ENCODE data around the gene TARS3. TPM values are rescaled to one million over a fixed set of nuclear protein-coding genes. Genes with fewer than 3 reads are reported as not detected.
"Not testable (repeated sequence)": the region's sequence is repeated elsewhere in the genome, so short reads cannot be mapped to it uniquely, and the experiment has no call there.

TARS3 gene
- total RNA-seq, 4 donors from 2014 or later, result 6.2 to 11.3 (median 9.6) TPM

DNA sequence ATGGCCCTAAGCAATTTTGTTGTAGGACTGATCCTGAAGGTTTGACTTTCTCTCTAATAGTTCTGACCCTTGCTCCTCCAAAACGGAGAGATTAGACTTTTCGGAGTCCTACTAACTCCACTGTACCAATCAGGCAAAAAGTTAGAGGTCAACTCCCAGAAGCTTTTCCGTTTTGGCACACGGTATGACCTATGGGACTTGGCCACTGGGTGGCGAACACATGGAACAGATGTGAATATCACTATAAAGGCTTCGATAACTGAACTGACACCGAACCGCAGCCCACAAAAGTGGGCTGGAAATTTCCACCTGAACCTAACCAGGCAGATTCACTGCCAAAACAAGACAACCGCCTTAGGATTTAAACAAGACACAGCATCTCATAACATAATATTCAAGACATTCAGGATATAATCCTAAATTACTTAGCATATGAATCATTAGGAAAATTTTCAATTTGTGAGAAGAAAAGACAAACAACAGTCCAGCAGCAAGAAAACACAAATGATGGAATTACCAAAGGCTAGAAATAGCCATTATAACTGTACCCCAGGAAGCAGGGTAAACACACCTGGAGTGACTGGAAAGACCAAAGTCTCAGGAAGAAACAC is 59.9 kb downstream of the TARS3 start:
- no peak for TF ChIP-seq POLR2A (IDR thresholded peaks at IDR 0.05)
- TF ChIP-seq, protein P1, sequence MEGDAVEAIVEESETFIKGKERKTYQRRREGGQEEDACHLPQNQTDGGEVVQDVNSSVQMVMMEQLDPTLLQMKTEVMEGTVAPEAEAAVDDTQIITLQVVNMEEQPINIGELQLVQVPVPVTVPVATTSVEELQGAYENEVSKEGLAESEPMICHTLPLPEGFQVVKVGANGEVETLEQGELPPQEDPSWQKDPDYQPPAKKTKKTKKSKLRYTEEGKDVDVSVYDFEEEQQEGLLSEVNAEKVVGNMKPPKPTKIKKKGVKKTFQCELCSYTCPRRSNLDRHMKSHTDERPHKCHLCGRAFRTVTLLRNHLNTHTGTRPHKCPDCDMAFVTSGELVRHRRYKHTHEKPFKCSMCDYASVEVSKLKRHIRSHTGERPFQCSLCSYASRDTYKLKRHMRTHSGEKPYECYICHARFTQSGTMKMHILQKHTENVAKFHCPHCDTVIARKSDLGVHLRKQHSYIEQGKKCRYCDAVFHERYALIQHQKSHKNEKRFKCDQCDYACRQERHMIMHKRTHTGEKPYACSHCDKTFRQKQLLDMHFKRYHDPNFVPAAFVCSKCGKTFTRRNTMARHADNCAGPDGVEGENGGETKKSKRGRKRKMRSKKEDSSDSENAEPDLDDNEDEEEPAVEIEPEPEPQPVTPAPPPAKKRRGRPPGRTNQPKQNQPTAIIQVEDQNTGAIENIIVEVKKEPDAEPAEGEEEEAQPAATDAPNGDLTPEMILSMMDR (IDR thresholded peaks at IDR 0.05), result no peak
- intact Hi-C loops (cut with DNase I; ENCODE audit: low total_unique reads), result no loop called here
- WGBS, 2 donors, result 77 to 85% methylated on average over 9 of the region's 9 CpGs

DNA sequence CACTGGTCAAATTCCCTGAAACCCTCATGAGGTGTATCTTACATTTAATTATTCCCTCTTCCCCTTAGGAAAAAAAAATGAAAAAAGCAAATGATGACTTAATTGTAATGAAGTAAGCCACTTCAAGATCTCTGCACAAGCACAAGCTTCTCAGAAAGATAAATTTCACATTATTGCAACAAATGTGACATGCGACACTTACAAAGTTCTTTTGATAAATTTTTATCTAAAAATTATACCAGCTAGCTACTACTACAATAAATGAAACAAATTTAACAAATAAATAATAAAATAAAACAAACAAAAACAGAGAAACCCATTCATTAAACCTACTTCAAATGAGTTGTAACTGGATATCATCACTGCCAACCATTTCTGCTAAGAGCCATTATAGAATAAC is 62.1 kb downstream of the TARS3 start:
- 97 to 98% methylated on average over 1 of the region's 1 CpG for WGBS, 2 donors
- no peak for DNase-seq (ENCODE audit: low spot score in 2 of 2)
- H3K4me3 ChIP-seq (ENCODE audit: low read depth, poor library complexity, severe bottlenecking), result no peak overlapping the region
- TF ChIP-seq POLR2A (IDR thresholded peaks at IDR 0.05), result no peak
- TF ChIP-seq, protein P1 (IDR thresholded peaks at IDR 0.05), result no peak
- intact Hi-C loops (cut with DNase I; ENCODE audit: low total_unique reads), result no loop called here

More for the DNA sequence above, 59.9 kb downstream of the TARS3 start:
- DNase-seq (ENCODE audit: low spot score in 2 of 2), result no peak
- H3K4me3 ChIP-seq (ENCODE audit: low read depth, poor library complexity, severe bottlenecking), result no peak overlapping the region

DNA sequence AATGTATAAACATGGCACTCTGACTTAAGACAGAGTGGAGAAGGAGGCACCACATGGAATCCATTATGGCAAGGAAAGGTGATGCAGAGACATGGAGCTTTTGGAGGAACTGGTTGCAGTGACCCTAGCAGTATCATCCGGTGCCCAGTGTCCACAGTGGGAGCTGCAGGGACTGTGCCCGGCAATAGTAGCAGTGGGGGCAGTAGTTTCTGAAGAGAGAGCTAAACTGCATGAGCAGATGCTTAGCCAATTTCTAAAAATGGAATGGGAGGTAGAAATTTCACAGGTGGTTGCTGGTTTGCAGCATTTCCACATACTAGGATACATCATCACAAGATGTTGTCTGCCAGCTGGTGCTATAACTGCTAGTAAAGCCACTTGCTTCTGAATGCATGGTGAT is 64.3 kb downstream of the TARS3 start:
- no peak for DNase-seq (ENCODE audit: low spot score in 2 of 2)
- WGBS, 2 donors, result 94 to 100% methylated on average over 2 of the region's 2 CpGs
- no peak for TF ChIP-seq POLR2A (IDR thresholded peaks at IDR 0.05)
- TF ChIP-seq, protein P1 (IDR thresholded peaks at IDR 0.05), result no peak
- no peak overlapping the region for H3K4me3 ChIP-seq (ENCODE audit: low read depth, poor library complexity, severe bottlenecking)
- intact Hi-C loops (cut with DNase I; ENCODE audit: low total_unique reads), result no loop called here

DNA sequence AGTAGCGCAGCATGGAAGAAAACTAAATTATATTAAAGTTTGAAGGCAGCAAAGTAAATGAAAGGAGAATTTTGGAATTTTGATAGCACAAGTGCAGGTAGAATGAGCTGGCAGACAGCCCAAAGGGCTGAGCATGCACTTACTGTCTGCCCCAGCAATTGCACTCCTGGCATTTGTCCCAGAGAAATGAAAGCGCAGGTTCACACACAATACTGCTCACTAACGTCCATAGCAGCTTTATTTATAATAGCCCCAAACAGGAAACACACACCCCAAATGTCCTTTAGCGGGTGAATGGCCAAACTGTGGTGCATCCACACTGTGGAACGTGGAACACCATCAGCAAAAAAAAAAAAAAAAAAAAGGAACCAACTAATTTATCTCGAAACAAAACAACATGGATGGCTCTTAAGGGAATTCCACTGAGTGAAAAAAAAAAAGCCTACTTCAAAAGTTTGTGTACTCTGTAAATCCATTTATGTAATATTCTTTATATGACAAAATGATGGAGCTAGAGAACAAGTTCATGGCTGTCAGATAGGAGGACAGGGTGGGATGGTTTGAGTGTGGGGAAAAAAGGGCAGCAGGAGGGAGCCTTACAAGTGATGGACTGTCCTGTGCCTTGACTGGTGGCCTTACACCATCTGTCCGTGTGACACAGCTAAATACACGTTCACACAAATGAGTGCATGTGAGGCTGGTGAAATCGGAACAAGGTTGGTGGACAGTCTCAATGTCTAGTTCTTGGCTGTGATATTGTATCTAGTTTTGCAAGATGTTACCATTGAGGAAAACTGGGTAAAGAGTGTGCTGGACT is 66.1 kb downstream of the TARS3 start:
- no peak for DNase-seq (ENCODE audit: low spot score in 2 of 2)
- H3K4me3 ChIP-seq (ENCODE audit: low read depth, poor library complexity, severe bottlenecking), result no peak overlapping the region
- intact Hi-C loops (cut with DNase I; ENCODE audit: low total_unique reads), result no loop called here
- WGBS, 2 donors, result 71 to 79% methylated on average over 9 of the region's 9 CpGs
- TF ChIP-seq, protein P1 (IDR thresholded peaks at IDR 0.05), result no peak
- TF ChIP-seq POLR2A (IDR thresholded peaks at IDR 0.05), result no peak

DNA sequence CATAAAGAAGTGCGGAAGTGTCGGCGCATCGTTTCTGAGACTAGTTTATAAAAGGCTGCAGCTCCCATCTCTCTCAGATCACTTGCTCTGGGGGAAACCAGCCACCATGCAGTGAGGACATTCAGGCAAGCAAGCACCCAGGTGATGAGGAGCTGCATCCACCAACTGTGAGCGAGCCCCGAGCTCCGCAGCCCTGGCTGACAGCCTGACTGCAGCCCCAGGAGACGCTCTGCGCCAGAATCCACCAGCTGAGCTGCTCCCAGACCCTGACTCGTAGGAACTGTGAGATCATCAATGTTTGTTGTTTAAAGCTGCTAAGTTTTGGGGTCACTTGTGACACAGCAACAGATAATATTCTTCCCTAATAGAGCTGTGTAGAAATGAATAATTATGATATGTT is 67.1 kb downstream of the TARS3 start:
- no peak for DNase-seq (ENCODE audit: low spot score in 2 of 2)
- H3K4me3 ChIP-seq (ENCODE audit: low read depth, poor library complexity, severe bottlenecking), result no peak overlapping the region
- intact Hi-C loops (cut with DNase I; ENCODE audit: low total_unique reads), result no loop called here
- TF ChIP-seq, protein P1 (IDR thresholded peaks at IDR 0.05), result no peak
- TF ChIP-seq POLR2A (IDR thresholded peaks at IDR 0.05), result no peak
- 92 to 94% methylated on average over 10 of the region's 10 CpGs for WGBS, 2 donors

DNA sequence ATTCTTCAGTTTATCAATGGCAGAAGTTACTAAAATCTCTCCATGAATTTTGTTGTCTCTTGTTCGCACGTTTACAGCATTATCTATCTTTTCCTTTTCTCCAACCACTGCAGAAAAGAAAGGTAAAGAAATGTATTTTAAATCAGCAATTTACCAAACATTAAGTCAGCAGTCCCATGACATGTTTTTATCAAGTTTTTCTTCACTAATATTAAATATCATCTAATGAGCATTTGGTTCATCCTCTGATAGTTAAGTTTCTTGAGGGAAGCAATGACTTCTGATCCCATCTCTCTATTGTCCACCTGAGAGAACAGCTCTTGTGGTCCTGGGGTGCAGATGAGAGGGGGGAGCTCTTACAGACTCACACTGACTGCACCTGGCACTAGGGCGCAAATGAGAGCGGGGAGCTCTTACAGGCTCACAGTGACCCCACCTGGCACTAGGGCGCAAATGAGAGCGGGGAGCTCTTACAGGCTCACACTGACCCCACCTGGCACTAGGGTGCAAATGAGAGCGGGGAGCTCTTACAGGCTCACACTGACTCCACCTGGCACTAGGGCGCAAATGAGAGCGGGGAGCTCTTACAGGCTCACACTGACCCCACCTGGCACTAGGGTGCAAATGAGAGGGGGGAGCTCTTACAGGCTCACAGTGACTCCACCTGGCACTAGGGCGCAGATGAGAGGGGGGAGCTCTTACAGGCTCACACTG is 69.5 kb downstream of the TARS3 start:
- intact Hi-C loops (cut with DNase I; ENCODE audit: low total_unique reads); H3K4me3 ChIP-seq (ENCODE audit: low read depth, poor library complexity, severe bottlenecking); DNase-seq (ENCODE audit: low spot score in 2 of 2): not testable (repeated sequence)
- 86 to 90% methylated on average over 9 to 10 of the region's 10 CpGs for WGBS, 2 donors
